Keratinocyte (primary cell): ENCODE results near the gene RBMX2. TPM values are rescaled to one million over a fixed set of nuclear protein-coding genes. Genes with fewer than 3 reads are reported as not detected.

ENCODE experiments used
- DNase-seq: peaks from one replicate; pipeline ENCODE4 v3.0.0-alpha.2; 2011; ENCODE audit warnings: low read depth, missing footprints, low spot score
- FAIRE-seq: peaks from 2 replicates; lab custom pipeline; 2011; peaks lifted over from hg19 to GRCh38; lab: Jason Lieb, UNC
- H2AFZ ChIP-seq: 2 replicates; pipeline ENCODE4 v1.6.0; 2012; ENCODE audit warnings: low read length, control low read depth, inconsistent platforms; ENCODE audit not compliant: control insufficient read depth
- H3K27ac ChIP-seq: 2 replicates; pipeline ENCODE4 v1.5.1; 2011; ENCODE audit warnings: low read length; ENCODE audit not compliant: control insufficient read depth, insufficient read depth
- H3K27me3 ChIP-seq: 3 replicates; pipeline ENCODE4 v1.6.0; 2011; ENCODE audit warnings: low read length; ENCODE audit not compliant: control insufficient read depth, insufficient read depth; ENCODE audit errors: extremely low read depth
- H3K36me3 ChIP-seq, 2 experiments: 2 replicates in 1 of 2; 3 replicates in 1 of 2; pipeline ENCODE4 v1.5.1; 2011; ENCODE audit warnings: low read length in 2 of 2, mild to moderate bottlenecking in 1 of 2; ENCODE audit not compliant: control insufficient read depth in 2 of 2, insufficient read depth in 2 of 2; ENCODE audit errors: extremely low read depth in 1 of 2
- H3K4me1 ChIP-seq: 3 replicates; pipeline ENCODE4 v1.5.1; 2011; ENCODE audit warnings: low read length; ENCODE audit not compliant: control insufficient read depth, insufficient read depth; ENCODE audit errors: extremely low read depth
- H3K4me2 ChIP-seq: 3 replicates; pipeline ENCODE4 v1.6.0; 2011; ENCODE audit warnings: low read depth, low read length; ENCODE audit not compliant: control insufficient read depth, insufficient read depth; ENCODE audit errors: extremely low read depth
- H3K4me3 ChIP-seq, 3 experiments: fragments of 200-600 bp in 1 of 3; sonication (generic) in 1 of 3; 2 replicates in 2 of 3; 3 replicates in 1 of 3; pipeline ENCODE4 v1.5.1; 2011 to 2016; ENCODE audit warnings: low read length in 3 of 3, mild to moderate bottlenecking in 3 of 3, control low read depth in 2 of 3, inconsistent platforms in 1 of 3, low read depth in 1 of 3, mixed read lengths in 1 of 3, mixed run types in 1 of 3, moderate library complexity in 1 of 3; ENCODE audit not compliant: control insufficient read depth in 2 of 3, insufficient read depth in 2 of 3; ENCODE audit errors: extremely low read depth in 1 of 3
- H3K79me2 ChIP-seq: 2 replicates; pipeline ENCODE4 v1.6.0; 2012; ENCODE audit warnings: low read length; ENCODE audit not compliant: control insufficient read depth, insufficient read depth
- H3K9ac ChIP-seq: 3 replicates; pipeline ENCODE4 v1.6.0; 2011; ENCODE audit warnings: low read length; ENCODE audit not compliant: control insufficient read depth, insufficient read depth; ENCODE audit errors: extremely low read depth
- H3K9me1 ChIP-seq: 3 replicates; pipeline ENCODE4 v1.6.0; 2011; ENCODE audit warnings: low read length; ENCODE audit not compliant: control insufficient read depth, insufficient read depth; ENCODE audit errors: extremely low read depth
- H3K9me3 ChIP-seq: 2 replicates; pipeline ENCODE4 v1.5.1; 2012; ENCODE audit warnings: low read depth, low read length; ENCODE audit not compliant: control insufficient read depth
- H4K20me1 ChIP-seq: 3 replicates; pipeline ENCODE4 v1.6.0; 2011; ENCODE audit warnings: low read length; ENCODE audit not compliant: control insufficient read depth, insufficient read depth; ENCODE audit errors: extremely low read depth
- EZH2 ChIP-seq: IDR thresholded peaks from one replicate; pipeline ENCODE4 v1.6.1; 2012; ENCODE audit warnings: inconsistent platforms, mild to moderate bottlenecking, low read length, moderate library complexity
- dilution Hi-C: fragments of 300-500 bp; cut with MboI; formaldehyde crosslinking; loops from one replicate; pipeline ENCODE4 v1.7.0; 2020; ENCODE audit warnings: low sequenced_read_pairs; ENCODE audit not compliant: extremely low pct_ligation_motif_present
- polyA plus RNA-seq, 5 experiments: library from polyadenylated mRNA; depleted of rRNA in 3 of 5; stranded (reverse) in 3 of 5; stranded (forward) in 1 of 5; unstranded in 1 of 5; fragments of >200 nt; gene quantifications; 1 replicate in 1 of 5; 2 replicates in 3 of 5; 3 replicates in 1 of 5; pipeline versions ENCODE4 v1.2.1 to v1.2.3, GENCODE V29; 2011 to 2012; ENCODE audit warnings: missing spikeins in 2 of 5, low read depth in 1 of 5, low replicate concordance in 1 of 5
- TF ChIP-seq, protein P1 (sequence below), 3 experiments: IDR thresholded peaks in 1 of 3; conservative IDR thresholded peaks in 1 of 3; optimal IDR thresholded peaks in 1 of 3; 2 replicates in 2 of 3; 3 replicates in 1 of 3; pipeline versions ENCODE3 to v1.5.1; 2011; ENCODE audit warnings: low read length in 3 of 3, mild to moderate bottlenecking in 3 of 3, moderate library complexity in 2 of 3, control low read depth in 1 of 3, inconsistent platforms in 1 of 3; ENCODE audit not compliant: insufficient read depth in 2 of 3; ENCODE audit errors: extremely low read depth in 1 of 3

The RBMX2 gene
- polyA plus RNA-seq, 1 donor (not counting 4 experiments of a cell fraction or from before 2014, with no cell fraction given), result 22.3 TPM

DNA sequence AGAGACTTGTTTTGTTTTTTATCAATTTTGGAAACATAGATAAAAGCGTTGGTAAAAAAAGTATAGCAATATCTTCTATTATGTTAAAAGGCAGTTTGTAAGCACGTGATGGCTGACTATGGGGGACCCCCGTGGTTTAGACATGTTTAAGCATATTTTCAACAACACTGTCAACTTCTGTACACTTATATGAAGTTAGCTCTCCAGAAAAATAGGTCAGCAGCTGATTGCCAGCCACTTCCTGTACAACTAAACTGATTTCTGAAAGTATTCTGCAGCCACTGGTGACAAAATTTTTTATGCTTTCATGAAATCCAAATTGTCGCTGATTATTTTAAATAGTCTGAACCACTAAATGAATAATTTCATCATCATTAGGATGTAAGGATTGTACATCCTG, 45.2 kb downstream of the RBMX2 start:
- H3K9me3 ChIP-seq, result no peaks in the 10 kb centered on the region
- no peak for DNase-seq
- H3K27me3 ChIP-seq, result no peaks in the 10 kb centered on the region
- H3K4me3 ChIP-seq, result no peak overlapping the region
- dilution Hi-C loops, result no loop called here
- H3K9me1 ChIP-seq, result no peaks in the 10 kb centered on the region
- no peaks in the 10 kb centered on the region for H4K20me1 ChIP-seq
- TF ChIP-seq, protein P1, sequence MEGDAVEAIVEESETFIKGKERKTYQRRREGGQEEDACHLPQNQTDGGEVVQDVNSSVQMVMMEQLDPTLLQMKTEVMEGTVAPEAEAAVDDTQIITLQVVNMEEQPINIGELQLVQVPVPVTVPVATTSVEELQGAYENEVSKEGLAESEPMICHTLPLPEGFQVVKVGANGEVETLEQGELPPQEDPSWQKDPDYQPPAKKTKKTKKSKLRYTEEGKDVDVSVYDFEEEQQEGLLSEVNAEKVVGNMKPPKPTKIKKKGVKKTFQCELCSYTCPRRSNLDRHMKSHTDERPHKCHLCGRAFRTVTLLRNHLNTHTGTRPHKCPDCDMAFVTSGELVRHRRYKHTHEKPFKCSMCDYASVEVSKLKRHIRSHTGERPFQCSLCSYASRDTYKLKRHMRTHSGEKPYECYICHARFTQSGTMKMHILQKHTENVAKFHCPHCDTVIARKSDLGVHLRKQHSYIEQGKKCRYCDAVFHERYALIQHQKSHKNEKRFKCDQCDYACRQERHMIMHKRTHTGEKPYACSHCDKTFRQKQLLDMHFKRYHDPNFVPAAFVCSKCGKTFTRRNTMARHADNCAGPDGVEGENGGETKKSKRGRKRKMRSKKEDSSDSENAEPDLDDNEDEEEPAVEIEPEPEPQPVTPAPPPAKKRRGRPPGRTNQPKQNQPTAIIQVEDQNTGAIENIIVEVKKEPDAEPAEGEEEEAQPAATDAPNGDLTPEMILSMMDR (optimal IDR thresholded peaks at IDR 0.05 in 1 of 3, IDR thresholded peaks at IDR 0.05 in 1 of 3, conservative IDR thresholded peaks at IDR 0.05 in 1 of 3; ENCODE audit: extremely low read depth in 1 of 3, insufficient read depth in 2 of 3, low read length in 3 of 3), result no peak
- no peak for TF ChIP-seq EZH2
- H3K27ac ChIP-seq, result no peak overlapping the region
- H3K4me2 ChIP-seq, result no peak overlapping the region
- no peaks in the 10 kb centered on the region for H3K36me3 ChIP-seq
- no peaks in the 10 kb centered on the region for H3K4me1 ChIP-seq
- FAIRE-seq, result no peak
- no peak overlapping the region for H2AFZ ChIP-seq
- no peaks in the 10 kb centered on the region for H3K79me2 ChIP-seq
- no peak overlapping the region for H3K9ac ChIP-seq

Other genes with a start within 250 kb of the RBMX2 start
- 36.1 to 52.5 TPM (median 47.8 TPM) in 3 replicates for gene AIFM1, start 236.1 kb upstream of the RBMX2 start, polyA plus RNA-seq
- 0.09 TPM in 1 of 3 replicates, not detected in the others for gene RAB33A, start 230.0 kb upstream of the RBMX2 start, polyA plus RNA-seq
- gene ZNF280C, start 133.1 kb upstream of the RBMX2 start, polyA plus RNA-seq, result 3.2 to 4.7 TPM (median 3.9 TPM) in 3 replicates
- gene SLC25A14, start 62.1 kb upstream of the RBMX2 start, polyA plus RNA-seq, result 9.7 to 19.4 TPM (median 13.6 TPM) in 3 replicates
- not detected in 3 replicates for gene GPR119, start 16.3 kb upstream of the RBMX2 start, polyA plus RNA-seq